ENCODE measurements around the gene ICOS.

DNA sequence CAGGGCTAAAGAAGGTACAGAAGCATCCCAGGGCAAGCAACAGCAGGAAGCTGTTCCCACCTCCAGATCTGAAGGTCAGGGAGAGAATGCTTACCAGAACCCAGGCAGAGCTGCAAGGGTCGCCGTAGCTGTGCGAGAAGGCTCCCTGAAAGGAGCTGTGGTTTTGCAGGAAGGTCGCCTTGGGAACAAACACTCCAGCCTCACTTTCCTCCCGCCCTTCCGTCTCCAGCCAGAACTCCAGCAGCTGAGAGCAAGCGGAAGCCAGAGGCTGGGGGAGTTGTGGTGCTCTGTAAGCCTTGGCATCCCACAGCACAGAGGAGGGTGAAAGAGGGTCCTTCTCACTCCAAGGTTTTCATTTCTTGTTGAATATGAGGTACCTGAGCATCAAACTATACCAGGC is 18.3 kb upstream of the ICOS start:
- TF ChIP-seq EZH2 (optimal IDR thresholded peaks at IDR 0.05; ENCODE audit: low read depth, low read length), result no peak
- TF ChIP-seq, protein P1, sequence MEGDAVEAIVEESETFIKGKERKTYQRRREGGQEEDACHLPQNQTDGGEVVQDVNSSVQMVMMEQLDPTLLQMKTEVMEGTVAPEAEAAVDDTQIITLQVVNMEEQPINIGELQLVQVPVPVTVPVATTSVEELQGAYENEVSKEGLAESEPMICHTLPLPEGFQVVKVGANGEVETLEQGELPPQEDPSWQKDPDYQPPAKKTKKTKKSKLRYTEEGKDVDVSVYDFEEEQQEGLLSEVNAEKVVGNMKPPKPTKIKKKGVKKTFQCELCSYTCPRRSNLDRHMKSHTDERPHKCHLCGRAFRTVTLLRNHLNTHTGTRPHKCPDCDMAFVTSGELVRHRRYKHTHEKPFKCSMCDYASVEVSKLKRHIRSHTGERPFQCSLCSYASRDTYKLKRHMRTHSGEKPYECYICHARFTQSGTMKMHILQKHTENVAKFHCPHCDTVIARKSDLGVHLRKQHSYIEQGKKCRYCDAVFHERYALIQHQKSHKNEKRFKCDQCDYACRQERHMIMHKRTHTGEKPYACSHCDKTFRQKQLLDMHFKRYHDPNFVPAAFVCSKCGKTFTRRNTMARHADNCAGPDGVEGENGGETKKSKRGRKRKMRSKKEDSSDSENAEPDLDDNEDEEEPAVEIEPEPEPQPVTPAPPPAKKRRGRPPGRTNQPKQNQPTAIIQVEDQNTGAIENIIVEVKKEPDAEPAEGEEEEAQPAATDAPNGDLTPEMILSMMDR (IDR thresholded peaks at IDR 0.05; ENCODE audit: low read length), result no peak

Measured in MM.1S (cell line).